Activated CD8-positive, alpha-beta memory T cell treated with anti-CD3 and anti-CD28 coated beads, Interleukin-2, amount 50 U/mL, for 24 hours (primary cell): ENCODE results near the gene SLC39A10.
"Not testable (repeated sequence)": the region's sequence is repeated elsewhere in the genome, so short reads cannot be mapped to it uniquely, and the experiment has no call there.

Experiments
- DNase-seq: peaks from one replicate; pipeline ENCODE4 v3.0.0-alpha.2; 2020; ENCODE audit errors: extremely low read depth

SLC39A10 gene

DNA sequence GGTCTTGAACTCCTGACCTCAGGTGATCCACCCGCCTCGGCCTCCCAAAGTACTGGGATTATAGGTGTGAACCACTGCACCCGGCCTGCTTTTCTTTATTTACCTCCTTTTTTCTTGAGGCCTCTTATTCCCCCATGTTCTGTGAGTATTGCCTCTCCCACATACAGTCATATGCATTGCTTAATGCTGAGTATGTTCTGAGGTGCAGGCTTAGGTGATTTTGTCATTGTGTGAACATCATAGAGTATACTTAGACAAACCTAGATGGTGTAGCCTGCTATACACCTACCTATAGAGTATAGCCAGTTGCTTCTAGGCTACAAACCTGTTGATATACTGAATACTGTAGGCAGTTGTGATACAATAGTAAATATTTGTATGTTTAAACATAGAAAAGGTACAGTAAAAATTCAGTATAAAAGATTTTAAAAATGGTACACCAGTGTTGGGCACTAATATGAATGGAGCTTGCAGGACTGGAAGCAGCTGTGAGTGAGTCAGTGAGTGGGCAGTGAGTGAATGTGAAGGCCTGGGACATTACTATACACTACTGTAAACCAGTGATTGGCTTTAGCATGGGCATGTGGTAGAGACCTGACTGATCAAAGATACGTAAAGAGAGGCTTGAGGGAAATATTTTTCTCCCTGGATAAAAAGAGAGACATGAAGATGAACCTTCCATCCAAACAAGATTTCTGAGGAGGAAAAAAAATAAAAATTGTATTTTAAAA lies 17.6 kb downstream of the SLC39A10 start:
- no peak for DNase-seq

DNA sequence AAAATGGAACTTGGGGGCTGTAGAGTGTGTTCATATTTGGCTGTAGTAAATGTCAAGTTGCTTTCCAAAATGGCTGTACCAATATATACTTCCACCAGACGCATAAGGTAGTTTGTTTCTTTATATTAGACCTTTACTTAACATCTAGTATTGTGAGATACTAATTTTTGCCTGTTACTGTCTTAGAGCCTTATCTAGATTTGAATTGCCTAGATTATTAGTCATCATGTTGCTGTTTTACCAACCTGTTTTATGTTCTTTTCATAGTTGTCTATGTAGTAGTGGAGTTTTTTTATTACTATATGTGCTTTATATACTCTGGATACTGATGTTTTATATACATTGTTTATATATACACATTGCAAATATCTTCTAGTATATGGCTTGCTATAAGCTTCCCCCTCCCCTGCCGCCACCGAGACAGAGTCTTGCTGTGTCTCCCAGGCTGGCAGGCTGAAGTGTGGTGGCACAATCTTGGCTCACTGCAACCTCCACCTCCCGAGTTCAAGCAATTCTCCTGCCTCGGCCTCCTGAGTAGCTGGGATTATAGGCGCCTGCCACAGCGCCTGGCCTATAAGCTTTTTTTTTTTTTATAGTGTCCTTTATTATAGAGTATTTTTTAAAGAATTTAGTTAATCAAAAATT lies 18.9 kb downstream of the SLC39A10 start:
- DNase-seq, result no peak

DNA sequence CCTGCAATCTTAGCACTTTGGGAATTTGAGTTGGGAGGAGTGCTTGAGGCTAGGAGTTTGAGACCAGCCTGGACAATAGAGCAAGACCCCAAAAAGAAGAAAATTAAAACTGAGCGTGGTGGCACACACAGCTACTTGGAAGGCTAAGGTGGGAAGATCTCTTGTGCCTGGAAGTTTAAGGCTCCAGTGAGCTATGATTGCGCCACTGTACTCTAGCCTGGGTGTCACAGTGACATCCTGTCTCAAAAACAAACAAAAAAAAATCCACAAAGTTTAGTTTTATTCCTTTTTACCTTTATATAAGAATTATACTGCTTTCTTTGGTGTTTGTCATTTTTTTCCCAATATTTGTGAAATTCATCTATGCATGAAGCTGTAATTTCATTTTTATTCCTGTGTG lies 20.3 kb downstream of the SLC39A10 start:
- DNase-seq, result no peak

DNA sequence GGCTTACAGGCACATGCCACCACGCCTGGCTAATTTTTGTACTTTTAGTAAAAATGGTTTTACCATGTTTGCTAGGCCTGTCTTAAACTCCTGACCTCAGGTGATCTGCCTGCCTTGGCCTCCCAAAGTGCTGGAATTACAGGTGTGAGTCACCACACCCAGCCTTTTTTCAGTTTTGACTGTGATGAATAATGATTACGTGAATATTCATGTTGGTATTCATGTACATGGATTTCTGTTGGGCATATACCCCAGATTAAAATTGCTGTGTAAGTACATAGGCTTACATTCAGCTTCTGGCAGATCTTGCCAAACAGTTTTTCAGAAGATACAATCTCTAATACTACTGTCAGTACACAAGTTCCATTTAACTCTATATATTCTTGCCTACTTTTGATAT lies 20.9 kb downstream of the SLC39A10 start:
- no peak for DNase-seq

DNA sequence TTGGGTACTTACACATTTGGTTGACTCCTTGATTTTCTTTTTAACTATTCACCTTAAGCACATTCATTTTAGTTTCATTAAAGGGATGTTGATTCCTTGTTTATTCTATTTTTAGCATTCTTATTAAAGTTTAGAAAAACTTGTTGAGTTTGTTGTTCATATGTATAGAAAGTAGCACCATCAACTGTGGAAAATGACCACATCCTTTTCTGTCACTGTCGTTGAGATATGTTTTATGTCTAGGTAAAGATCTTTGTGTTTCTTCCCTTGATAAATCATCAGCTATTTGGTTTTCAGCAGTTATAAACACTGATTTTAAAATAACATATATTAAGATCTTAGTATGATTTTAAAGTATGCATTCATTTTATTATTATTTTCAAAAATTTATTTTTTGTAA lies 25.1 kb downstream of the SLC39A10 start:
- no peak for DNase-seq

DNA sequence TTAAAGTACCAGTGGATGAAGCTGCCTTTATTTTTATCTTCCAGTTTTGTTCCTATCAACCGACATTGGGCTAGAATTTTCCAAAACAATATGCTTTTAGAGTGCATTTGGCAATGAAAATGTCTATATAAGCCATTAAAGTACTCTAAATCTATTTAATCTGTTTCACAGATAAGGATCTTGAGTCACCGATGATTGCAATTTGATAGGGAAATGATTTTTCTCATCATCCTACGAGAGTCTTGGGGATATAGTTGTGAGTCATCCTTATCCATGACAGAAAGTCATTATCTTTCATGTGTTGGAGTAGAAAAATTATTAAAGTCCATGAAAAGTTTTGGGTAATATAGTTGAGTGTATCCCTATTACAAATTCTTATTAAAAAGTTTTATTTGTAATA lies 26.1 kb downstream of the SLC39A10 start:
- no peak for DNase-seq

DNA sequence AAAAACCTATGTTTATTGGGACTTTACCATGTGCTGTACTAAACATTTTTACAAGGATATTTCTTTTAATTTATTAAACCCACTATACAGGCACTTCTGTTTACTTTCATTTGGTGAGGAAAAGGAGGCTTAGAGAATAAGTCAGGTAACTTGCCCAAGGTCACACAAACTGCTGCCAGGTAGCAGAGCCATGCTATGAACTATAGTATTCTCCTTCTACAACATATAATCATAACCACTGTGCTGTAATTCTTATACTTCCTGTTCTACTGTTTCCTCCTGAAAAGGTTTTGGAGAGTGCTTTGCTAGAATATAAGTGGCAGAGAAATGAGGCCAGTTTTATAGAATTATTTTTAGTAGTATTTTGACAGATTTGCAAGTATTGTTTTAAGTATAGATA lies 29.5 kb downstream of the SLC39A10 start:
- DNase-seq, result no peak

DNA sequence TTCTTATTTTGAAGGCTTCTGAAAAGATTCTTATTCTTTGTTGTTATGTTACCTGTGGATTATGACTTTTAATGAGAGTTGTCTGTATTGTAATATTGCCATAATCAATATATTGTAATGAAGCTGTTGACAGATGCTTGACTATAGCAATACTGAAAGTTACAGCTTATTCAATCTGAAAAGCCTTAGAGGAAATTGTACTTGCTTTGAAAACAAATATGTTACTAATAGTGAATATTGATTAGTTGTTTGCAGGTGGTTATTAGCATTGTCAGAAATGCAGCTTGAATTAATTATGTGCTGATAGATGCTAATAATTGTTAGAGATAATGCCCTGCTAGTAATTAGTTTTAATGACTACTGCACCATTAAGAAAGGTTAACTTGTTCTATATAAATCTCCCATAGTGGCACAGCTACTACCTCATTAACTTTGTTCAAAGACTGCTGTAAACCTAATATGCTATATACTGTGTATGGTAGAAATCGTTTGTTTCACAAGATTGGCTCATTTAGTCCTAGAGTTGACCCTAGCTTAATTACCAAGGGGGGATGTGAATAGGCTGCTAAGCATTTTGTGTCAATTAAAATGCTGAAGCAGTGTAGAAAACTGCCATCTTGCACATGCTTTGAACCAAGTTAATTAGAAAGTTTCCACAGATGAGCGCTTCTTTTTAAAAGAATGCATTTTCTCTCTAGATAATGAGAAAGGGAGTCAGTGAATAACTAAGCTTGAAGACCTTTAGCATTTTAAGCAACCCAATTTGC lies 30.5 kb downstream of the SLC39A10 start:
- no peak for DNase-seq

DNA sequence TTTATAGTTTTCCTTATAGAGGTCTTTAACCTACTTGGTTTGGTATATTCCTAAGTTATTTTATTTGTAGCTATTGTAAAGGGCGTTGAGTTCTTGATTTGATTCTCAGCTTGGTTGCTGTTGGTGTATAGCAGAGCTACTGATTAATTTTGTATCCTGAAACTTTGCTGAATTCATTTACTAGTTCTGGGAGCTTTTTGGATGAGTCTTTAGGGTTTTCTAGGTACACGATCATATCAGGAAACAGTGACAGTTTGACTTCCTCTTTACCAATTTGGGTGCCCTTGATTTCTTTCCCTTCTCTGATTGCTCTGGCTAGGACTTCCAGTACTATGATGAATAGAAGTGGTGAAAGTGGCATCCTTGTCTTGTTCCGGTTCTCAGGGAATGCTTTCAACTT lies 35.5 kb downstream of the SLC39A10 start:
- not testable (repeated sequence) for DNase-seq

DNA sequence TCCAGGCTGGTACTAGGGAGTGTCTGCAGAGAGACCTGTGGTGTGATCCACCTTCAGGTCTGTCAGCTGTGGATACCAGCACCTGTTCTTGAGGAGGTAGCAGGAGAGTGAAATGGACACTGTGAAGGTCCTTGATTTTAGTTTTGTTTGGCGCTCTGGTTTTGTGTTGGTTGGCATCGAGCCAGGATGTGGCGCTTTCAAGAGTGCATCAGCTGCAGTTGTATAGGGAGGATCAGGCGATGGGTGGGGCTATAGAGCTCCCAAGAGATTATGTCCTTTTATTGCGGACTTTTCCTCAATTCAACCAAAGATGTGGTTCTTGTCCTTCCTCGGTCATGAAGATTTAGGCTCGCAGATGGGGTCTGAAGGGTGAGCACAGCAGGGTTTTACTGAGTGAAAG lies 37.5 kb downstream of the SLC39A10 start:
- no peak for DNase-seq

DNA sequence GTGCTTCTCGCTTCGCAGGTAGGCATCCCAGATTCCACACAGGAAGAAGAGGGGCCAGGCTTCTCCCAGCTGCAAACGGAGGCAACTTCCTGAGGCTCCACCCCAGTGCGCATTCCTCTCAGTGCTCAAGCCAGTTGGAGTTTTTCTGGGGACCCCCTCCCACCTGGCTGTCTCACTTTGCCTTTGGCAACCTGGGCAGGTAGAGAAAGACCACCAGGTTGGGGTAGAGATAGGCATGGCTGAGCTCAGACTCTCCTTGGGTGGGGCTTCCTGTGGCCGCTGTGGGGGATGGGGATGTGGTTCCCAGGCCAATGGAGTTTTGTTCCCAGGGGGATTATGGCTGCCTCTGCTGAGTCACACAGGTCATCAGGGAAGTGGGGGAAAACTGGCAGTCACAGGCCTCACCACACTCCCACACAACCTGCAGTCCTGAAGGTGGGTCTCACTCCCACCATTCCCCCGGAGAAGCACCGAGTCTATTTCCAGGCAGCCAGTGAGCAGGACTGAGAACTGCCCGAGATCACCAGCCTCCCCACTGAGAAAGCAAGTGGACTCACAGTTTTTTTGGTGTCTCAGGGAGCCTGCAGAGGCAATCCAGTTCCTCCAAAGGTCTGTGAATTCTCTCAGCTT lies 38.1 kb downstream of the SLC39A10 start:
- no peak for DNase-seq

DNA sequence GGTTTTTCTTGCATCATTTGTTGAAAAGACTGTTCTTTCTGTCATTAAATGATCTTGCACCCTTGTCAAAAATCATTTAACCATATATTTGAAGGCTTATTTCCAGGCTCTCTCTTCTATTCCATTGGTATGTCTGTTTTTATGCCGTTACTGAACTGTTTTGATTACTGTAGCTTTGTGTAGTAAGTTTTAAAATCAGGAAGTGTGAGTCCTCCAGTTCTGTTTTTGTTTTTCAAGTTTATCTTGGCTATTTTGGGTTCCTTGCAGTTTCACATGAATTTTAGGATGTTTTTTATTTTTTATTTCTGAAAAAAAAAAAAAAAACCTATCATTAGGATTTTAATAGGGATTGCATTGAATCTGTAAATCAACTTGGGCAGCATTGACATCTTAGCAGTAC lies 39.0 kb downstream of the SLC39A10 start:
- DNase-seq, result no peak

DNA sequence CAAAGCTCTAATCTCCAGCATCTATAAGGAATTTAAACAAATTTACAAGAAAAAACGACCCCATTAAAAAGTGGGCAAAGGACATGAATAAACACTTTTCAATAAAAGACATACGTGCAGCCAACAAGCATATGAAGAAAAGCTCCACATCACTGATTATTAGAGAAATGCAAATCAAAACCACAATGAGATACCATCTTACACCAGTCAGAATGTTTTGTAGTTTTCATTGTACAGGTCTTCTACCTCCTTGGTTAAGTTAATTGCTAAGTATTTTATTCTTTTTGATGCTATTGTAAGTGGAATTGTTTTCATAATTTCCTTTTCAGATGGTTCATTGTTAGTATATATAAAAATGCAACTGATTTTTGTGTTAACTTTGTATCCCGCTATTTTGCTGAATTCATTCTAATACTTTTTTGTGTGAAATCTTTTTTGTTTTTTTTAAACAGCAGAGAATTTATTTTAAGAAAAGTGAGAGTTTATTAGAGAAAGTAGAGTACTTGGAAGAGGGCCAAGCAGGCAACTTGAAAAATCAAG lies 40.7 kb downstream of the SLC39A10 start:
- no peak for DNase-seq

DNA sequence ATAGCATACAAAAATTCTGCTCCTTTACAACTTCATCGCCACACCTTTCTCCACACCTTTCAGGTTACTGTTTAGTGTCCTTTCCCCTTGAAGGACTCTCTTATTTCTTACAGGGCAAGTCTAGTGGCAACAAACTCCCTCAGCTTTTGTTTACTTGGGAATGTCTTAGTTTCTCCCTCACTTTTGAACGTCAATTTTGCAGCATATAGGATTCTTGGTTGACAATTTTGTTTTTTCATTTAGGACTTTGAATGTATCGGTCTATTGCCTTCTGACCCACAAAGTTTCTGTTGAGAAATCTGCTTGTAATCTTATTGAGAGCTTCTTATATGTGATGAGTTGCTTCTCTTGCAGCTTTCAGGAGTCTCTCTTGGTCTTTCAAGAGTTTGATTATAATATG lies 43.5 kb downstream of the SLC39A10 start:
- no peak for DNase-seq

DNA sequence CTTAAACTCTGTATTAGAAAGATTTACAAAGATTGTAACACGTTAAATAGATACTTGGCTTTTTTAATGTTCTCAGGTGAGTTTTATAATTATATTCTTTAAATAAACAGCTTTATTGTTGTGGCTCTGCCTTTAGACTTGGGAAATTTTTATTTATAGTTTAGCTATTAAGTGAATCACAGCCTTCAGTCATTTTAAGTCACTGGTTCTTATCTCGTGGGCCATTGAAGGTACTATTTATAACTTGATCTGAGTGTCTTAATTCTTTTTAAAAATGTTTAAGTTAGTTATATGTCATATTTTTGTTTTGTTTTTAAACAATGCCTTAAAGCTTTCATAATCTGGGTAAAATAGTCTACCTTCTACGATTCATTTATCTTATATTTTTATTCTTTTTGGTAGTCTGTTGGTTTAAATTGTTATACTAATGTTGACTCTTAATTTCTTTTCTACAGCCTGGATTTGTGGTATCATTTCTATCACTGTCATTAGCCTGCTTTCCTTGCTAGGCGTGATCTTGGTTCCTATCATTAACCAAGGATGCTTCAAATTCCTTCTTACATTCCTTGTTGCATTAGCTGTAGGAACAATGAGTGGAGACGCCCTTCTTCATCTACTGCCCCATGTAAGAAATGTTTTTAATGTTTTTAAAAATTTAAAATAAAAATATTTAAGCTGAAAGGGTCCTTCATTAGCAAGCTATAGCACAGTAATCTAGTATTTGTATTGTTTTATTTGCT lies 49.3 kb downstream of the SLC39A10 start:
- DNase-seq, result no peak

DNA sequence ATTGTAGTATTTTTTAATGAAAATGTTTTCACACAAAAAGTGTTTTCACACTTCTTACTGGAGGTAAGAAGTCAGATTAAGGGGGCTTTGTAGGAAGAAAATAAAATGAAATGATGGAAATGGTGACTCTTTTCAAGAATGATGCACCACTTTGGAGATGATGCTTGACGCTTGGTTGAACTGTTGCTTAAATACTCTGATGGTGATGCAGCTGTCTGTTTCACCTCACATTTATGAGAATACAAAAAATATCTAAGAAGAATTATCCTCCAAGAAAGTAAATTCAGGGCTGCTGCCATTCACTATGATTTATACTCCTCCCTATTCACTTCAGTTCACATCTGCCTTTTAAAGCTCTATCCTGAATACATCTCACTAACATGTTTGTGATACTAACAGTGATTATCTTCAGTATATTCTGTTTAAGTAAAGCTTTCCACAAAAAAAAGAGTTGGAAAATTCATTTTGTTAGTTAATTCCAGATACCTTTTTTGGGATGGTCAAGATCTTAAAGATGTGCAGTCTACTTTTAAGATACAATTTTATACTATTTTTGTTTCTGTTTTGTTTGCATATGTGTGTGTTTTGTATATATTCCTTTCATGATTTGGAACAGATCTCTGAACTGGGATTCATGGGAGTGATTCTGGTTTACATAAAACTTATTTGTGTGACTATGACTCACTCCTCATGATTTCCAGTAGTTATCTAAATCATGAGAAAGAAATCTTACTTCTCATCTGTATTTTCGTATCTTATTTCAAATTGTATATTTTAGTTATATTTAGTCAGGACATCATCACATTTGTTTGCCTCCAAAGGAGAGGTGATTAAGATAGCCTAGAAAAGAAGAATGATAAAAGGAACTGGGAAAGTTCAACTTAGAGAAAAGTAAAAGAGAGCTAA lies 53.1 kb downstream of the SLC39A10 start:
- no peak for DNase-seq

DNA sequence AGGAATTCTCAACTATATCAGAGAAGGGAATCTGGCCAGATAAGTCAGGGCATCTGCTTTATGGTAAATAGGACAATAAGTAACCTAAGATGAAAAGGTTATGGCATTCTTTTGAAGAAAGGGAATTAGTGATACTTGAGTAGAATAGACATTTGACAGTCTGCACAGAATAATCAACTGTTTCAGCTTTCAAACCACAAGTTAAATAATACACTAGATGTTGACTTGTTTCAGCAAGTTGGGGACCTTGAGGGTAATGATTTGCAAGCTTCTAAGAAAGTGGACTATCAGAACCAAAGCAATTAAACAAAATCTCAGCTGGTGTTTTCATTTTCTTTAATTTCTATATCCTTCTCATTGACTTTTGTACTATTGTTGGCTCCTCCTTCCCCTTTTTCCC lies 54.5 kb downstream of the SLC39A10 start:
- no peak for DNase-seq

DNA sequence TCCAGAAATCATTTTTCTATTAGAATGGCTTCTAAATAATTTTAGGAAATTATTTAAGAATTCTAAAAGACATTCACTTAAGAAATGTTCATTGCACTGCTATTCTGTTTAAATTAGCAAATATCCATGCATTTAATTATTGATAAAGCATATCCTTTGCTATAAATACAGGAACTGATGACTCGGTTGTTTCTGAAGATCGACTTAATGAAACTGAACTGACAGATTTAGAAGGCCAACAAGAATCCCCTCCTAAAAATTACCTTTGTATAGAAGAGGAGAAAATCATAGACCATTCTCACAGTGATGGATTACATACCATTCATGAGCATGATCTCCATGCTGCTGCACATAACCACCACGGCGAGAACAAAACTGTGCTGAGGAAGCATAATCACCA lies 59.4 kb downstream of the SLC39A10 start:
- no peak for DNase-seq

DNA sequence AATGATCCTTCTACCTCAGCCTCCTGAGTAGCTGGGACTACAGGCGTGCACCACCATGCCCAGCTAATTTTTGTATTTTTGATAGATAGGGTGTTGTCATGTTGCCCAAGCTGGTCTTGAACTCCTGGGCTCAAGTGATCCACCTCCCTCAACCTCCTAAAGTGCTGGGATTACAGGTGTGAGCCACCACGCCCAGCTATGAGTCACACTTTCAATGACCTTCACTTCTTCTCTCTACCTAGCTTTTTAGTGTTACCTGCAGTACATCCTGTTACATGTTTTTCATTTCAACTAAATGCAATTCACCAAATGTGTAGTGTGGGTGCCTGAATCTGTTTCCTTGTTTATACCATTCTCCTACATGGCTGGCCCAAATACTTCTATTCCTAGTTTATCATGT lies 64.0 kb downstream of the SLC39A10 start:
- DNase-seq, result no peak

DNA sequence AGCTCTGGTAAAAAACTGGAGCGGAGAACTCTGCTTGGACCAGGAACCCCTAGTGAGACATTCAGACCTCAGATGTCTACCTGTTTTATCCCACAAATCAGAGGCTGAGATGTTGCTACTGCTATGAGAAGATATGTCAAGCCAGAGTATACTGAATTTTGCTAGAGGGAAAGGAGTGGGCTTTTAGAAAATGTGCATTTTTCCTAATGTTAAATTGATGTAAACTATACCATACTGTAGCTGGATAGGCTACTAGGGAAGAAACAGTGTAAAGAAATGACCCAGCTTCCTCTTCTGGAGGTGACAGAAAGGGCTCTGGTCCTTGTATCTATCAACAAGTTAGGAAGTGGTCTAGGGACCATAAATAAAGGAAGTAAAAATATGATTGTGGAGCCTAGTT lies 65.0 kb downstream of the SLC39A10 start:
- DNase-seq, result no peak

DNA sequence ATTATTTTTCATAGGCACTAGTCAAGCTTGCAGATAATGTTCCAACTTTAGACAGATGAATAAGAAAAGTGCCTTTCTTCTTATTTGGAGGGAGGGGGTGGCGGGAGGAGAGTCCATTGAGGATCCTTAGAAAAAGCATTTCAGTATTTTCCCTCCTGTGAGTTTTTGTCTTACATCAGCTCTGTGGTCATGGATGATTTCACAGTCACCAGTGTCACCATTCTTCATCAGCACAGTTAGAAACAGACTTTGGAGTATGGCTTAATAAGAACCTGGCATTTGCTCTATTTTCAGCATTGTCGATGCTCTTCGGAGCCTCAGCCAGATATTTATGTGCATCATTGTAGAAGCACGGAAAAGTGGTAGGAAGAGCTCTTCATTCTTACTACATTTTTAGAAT lies 70.1 kb downstream of the SLC39A10 start:
- no peak for DNase-seq
